HG02678 (cell line): Measurements from ENCODE around the gene GATB.

Experiments
- ATAC-seq: cut with Tn5 transposase; IDR thresholded peaks from one replicate; pipeline ENCODE4 v1.9.1; 2021; ENCODE audit warnings: mild to moderate bottlenecking, moderate library complexity; ENCODE audit not compliant: unreplicated experiment

The GATB gene

GRCh38 chr4:151703401-151703800 is 57.4 kb downstream of the GATB start:
- no peak for ATAC-seq

- ATAC-seq, result no peak
Measured at GRCh38 chr4:151702256-151702655, 58.6 kb downstream of the GATB start.

GRCh38 chr4:151700566-151701316 is 60.1 kb downstream of the GATB start:
- ATAC-seq, result no peak

GRCh38 chr4:151698213-151698612 is 62.6 kb downstream of the GATB start:
- no peak for ATAC-seq

GRCh38 chr4:151694961-151695720 is 65.7 kb downstream of the GATB start:
- no peak for ATAC-seq

- ATAC-seq, result no peak
Measured at GRCh38 chr4:151692821-151693673, 67.8 kb downstream of the GATB start.

GRCh38 chr4:151692443-151692782 is 68.4 kb downstream of the GATB start:
- no peak for ATAC-seq

GRCh38 chr4:151691639-151692442 is 69.0 kb downstream of the GATB start:
- ATAC-seq, result no peak

- ATAC-seq, result no peak
Measured at GRCh38 chr4:151690876-151691275, 69.9 kb downstream of the GATB start.

GRCh38 chr4:151690164-151690870 is 70.5 kb downstream of the GATB start:
- no peak for ATAC-seq

- no peak for ATAC-seq
Measured at GRCh38 chr4:151689211-151689991, 71.4 kb downstream of the GATB start.

GRCh38 chr4:151688785-151689043 is 72.1 kb downstream of the GATB start:
- no peak for ATAC-seq

- ATAC-seq, result no peak
Measured at GRCh38 chr4:151688003-151688784, 72.6 kb downstream of the GATB start.

GRCh38 chr4:151687021-151687640 is 73.7 kb downstream of the GATB start:
- ATAC-seq, result no peak

GRCh38 chr4:151685303-151685702 is 75.5 kb downstream of the GATB start:
- no peak for ATAC-seq

- ATAC-seq, result no peak
Measured at GRCh38 chr4:151681085-151681484, 79.7 kb downstream of the GATB start.

- ATAC-seq, result no peak
Measured at GRCh38 chr4:151679231-151679630, 81.6 kb downstream of the GATB start.
